Subcutaneous abdominal adipose tissue (tissue), 5 donors: Measurements from ENCODE around the gene NOXA1.

Source experiments
- H3K27ac ChIP-seq: one replicate; pipeline ENCODE4 v1.7.0; 2013; ENCODE audit warnings: low read depth, mild to moderate bottlenecking, inconsistent platforms, low read length, moderate library complexity
- H3K27me3 ChIP-seq, 5 donors: one replicate each; pipeline ENCODE4 v1.7.0; 2013; ENCODE audit warnings: low read length in 5 of 5, inconsistent platforms in 1 of 5; ENCODE audit not compliant: control insufficient read depth in 5 of 5, insufficient read depth in 4 of 5
- H3K36me3 ChIP-seq, 5 donors: one replicate each; pipeline ENCODE4 v1.7.0; 2013; ENCODE audit warnings: low read length in 5 of 5; ENCODE audit not compliant: control insufficient read depth in 5 of 5, insufficient read depth in 5 of 5
- H3K4me1 ChIP-seq, 5 donors: one replicate each; pipeline ENCODE4 v1.7.0; 2013; ENCODE audit warnings: low read length in 5 of 5, mild to moderate bottlenecking in 3 of 5, moderate library complexity in 1 of 5; ENCODE audit not compliant: control insufficient read depth in 5 of 5, insufficient read depth in 5 of 5
- H3K4me3 ChIP-seq, 5 donors: one replicate each; pipeline ENCODE4 v1.7.0; 2013; ENCODE audit warnings: low read length in 5 of 5, low read depth in 1 of 5
- H3K9ac ChIP-seq, 5 donors: one replicate each; pipeline ENCODE4 v1.7.0; 2013; ENCODE audit warnings: low read length in 5 of 5, mild to moderate bottlenecking in 4 of 5, moderate library complexity in 3 of 5
- H3K9me3 ChIP-seq, 5 donors: one replicate each; pipeline ENCODE4 v1.7.0; 2013; ENCODE audit warnings: low read length in 5 of 5; ENCODE audit not compliant: control insufficient read depth in 5 of 5
- donor health status: healthy.
- donor health status: healthy.
- donor health status: healthy.
- donor health status: healthy.
- donor health status: healthy.

The NOXA1 gene

DNA sequence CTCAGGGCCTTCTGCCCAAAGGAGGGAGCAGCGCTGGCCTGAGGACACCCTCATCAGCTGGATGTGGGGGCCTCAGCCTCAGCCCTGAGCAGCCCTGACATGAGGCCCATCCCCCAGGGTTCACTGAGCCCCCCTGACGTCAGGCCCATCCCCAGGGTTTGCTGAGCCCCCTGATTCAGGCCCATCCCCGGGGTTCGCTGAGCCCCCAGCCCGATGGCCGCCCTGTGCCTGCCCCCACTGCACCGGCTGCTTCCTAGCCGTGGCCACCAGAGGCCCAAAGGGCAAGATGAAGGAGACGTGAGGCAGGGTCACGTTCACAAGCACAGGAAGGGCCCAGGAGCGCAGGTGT is 55.4 kb downstream of the NOXA1 start:
- Histone ChIP-seq H3K4me1 (peaks cover 0 to 10% (median 8%) of the 10 kb centered on the region in 5 donors), H3K4me3 (no peak overlapping the region), H3K9ac (no peak overlapping the region), H3K27ac (no peak overlapping the region), H3K36me3 (peaks cover 7 to 31% (median 15%) of the 10 kb centered on the region in 5 donors), H3K27me3 (no peaks in the 10 kb centered on the region), H3K9me3 (peaks cover 0 to 12% (median 9%) of the 10 kb centered on the region in 5 donors)

DNA sequence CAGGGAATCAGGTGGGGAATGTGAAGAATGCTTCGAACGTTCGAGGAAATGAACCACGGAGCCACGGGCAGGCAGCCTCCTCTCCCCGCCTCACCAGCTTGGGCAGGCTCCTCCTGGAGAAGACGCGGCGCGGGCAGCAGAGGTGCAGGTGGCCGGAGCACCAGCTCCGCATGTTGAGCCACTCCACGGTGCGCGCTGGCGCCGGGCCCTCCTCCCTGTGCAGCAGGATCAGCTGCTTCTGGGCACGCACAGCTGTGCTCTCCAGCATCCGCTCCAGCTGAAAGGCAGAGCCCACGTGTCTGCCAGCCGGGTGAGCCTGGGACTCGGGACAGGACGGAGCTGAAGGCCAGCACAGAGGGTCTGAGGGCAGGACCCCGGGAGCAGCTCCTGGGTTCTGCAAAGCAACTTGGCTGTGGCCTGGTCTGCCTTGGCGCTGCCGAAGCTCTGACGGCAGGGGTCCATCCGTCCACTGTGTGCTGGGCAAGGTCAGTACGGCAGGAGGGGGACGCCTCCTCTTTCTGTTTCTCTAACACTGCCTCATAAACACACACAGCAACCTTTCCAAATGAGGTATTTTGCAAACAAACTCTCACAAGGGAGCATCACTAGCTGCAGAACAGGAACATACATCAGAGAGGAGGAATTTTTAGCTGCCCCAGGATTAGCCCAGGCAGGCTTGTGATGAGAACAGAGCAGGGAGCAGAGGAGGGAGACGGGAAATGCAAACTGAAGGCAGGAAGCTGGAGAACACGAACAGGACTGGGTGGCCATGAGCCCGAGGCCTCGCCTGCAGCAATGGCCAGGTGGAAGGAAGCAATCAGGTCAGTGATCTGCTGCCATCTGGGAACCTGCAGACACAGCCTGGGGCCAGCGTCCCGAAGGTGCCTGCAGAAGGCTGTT is 56.0 kb downstream of the NOXA1 start:
- no peak overlapping the region for H3K27ac ChIP-seq
- no peak overlapping the region for H3K9ac ChIP-seq
- peaks cover 0 to 12% (median 9%) of the 10 kb centered on the region in 5 donors for H3K9me3 ChIP-seq
- no peak overlapping the region for H3K4me3 ChIP-seq
- H3K4me1 ChIP-seq = peaks cover 0 to 10% (median 8%) of the 10 kb centered on the region in 5 donors
- peaks cover 7 to 31% (median 15%) of the 10 kb centered on the region in 5 donors for H3K36me3 ChIP-seq
- H3K27me3 ChIP-seq = no peaks in the 10 kb centered on the region

- Histone ChIP-seq H3K27me3 (no peaks in the 10 kb centered on the region), H3K4me1 (peaks cover 0 to 10% (median 8%) of the 10 kb centered on the region in 5 donors), H3K36me3 (peaks cover 7 to 31% (median 15%) of the 10 kb centered on the region in 5 donors), H3K9me3 (peaks cover 0 to 11% (median 7%) of the 10 kb centered on the region in 5 donors), H3K27ac (no peak overlapping the region), H3K4me3 (no peak overlapping the region), H3K9ac (no peak overlapping the region)
Observed at GRCh38 chr9:137479892-137480685, 56.9 kb downstream of the NOXA1 start.

DNA sequence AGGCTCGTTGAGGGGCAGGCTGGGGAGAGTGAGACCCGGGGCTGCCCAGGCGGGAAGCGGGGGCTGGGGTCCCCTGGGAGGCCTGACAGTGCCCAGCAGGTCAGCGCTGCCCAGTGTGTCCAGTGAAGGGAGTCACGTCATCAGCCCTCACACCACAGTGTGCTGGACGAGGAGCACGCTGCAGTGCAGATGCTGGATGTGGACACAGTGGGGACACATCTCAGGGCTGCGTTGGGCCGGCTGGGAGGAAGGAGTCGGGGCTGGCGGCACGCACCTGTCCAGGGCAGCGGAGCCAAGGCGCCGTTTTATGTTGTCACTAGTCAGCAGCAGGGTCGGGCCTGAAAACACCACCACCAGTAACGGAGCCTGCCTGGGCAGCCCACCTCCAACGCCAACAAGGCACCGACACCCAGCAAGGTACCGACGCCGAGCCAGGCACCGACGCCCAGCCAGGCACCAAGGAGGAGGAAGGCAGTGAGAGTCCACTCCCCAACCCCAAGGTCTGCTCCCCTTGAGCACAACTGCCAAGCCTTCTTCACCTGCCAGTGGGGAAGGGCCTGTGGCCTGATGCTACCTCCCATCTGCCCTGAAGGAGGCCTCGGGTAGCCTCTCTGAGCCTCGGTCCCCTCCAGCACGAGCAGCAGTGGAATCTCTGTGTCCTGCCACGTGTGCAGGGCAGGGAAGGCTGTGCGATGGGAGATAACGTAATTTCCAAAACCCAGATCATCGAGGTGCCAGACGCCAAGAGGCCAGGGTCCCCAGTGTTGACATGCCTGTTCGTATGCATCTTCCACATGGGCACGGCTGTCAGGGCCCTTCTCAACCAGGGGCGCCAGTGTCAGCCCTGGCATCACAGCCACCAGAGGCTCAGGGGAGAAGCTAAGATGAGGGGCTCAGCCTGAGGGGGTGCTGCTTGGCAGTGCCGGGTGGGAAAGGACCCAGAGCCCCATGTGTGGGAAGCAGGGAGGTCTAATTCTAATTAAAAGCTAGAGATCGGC is 57.8 kb downstream of the NOXA1 start:
- no peaks in the 10 kb centered on the region for H3K27me3 ChIP-seq
- H3K9me3 ChIP-seq = peaks cover 0 to 5% (median 3%) of the 10 kb centered on the region in 5 donors
- H3K27ac ChIP-seq = no peak overlapping the region
- H3K4me1 ChIP-seq = peaks cover 0 to 10% (median 8%) of the 10 kb centered on the region in 5 donors
- H3K36me3 ChIP-seq = peaks cover 3 to 31% (median 15%) of the 10 kb centered on the region in 5 donors
- no peak overlapping the region for H3K9ac ChIP-seq
- H3K4me3 ChIP-seq = no peak overlapping the region

- Histone ChIP-seq H3K36me3 (peaks cover 0 to 34% (median 16%) of the 10 kb centered on the region in 5 donors), H3K4me1 (peaks cover 0 to 10% (median 8%) of the 10 kb centered on the region in 5 donors), H3K9ac (no peak overlapping the region), H3K27ac (no peak overlapping the region), H3K9me3 (no peaks in the 10 kb centered on the region), H3K27me3 (no peaks in the 10 kb centered on the region), H3K4me3 (peak overlapping the region in 1 of 5 donors; percentile 7)
Observed at GRCh38 chr9:137482094-137482781, 59.0 kb downstream of the NOXA1 start.
